ENCODE results near the gene TMEM132C. TPM values are rescaled to one million over a fixed set of nuclear protein-coding genes. Genes with fewer than 3 reads are reported as not detected.

The TMEM132C gene
- total RNA-seq, 1 donor from 2014 or later, result 2.2 TPM

- intact Hi-C loops (cut with DNase I), result no loop called here
- no peak for DNase-seq
- no peak for ATAC-seq (ENCODE audit: poor library complexity)
Observed at GRCh38 chr12:128753438-128753837, 486.5 kb downstream of the TMEM132C start.

GRCh38 chr12:128754275-128754674 lies 487.3 kb downstream of the TMEM132C start:
- no peak for ATAC-seq (ENCODE audit: poor library complexity)
- DNase-seq, result no peak
- intact Hi-C loops (cut with DNase I), result no loop called here

GRCh38 chr12:128755566-128755965 lies 488.6 kb downstream of the TMEM132C start:
- DNase-seq (no peak), ATAC-seq (ENCODE audit: poor library complexity) (no peak)
- intact Hi-C loops (cut with DNase I), result no loop called here

Small RNAs within 50 kb of the gene (microRNA-seq; reads per million reads assigned to microRNA genes)
- gene MIR3612, result not detected
- not detected for gene MIR4419B

Measured in Right ventricle myocardium superior (tissue), 1 donor.